ENCODE measurements around the gene LMO7. TPM values are rescaled to one million over a fixed set of nuclear protein-coding genes. Genes with fewer than 3 reads are reported as not detected.

The LMO7 gene
- total RNA-seq, 4 donors from 2014 or later, result 87.0 to 293 (median 187) TPM

DNA sequence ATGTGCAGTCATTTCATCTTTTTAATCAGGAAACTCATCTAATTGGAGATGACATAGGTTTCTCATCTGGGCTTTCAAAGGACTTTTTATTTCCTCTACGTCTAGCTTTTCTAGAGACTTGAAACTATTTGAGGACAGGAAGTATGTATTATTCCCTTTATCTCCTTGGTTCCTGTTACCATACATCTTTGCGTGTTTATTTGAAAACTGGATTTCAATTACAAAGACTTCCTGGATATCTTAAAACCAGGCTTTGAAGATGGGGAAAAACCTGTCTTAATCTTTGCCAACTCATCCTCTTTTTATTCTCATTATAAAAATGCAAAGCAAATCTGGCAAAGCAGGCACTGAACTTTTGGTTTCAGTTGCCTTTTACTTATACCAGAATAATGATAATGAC is 130.5 kb downstream of the LMO7 start:
- intact Hi-C loops (cut with DNase I), result no loop called here
- no peak overlapping the region for H3K4me3 ChIP-seq
- 22 to 23% methylated on average over 2 of the region's 2 CpGs for WGBS, 2 donors
- no peak for TF ChIP-seq POLR2A (IDR thresholded peaks at IDR 0.05)
- TF ChIP-seq, protein P1, sequence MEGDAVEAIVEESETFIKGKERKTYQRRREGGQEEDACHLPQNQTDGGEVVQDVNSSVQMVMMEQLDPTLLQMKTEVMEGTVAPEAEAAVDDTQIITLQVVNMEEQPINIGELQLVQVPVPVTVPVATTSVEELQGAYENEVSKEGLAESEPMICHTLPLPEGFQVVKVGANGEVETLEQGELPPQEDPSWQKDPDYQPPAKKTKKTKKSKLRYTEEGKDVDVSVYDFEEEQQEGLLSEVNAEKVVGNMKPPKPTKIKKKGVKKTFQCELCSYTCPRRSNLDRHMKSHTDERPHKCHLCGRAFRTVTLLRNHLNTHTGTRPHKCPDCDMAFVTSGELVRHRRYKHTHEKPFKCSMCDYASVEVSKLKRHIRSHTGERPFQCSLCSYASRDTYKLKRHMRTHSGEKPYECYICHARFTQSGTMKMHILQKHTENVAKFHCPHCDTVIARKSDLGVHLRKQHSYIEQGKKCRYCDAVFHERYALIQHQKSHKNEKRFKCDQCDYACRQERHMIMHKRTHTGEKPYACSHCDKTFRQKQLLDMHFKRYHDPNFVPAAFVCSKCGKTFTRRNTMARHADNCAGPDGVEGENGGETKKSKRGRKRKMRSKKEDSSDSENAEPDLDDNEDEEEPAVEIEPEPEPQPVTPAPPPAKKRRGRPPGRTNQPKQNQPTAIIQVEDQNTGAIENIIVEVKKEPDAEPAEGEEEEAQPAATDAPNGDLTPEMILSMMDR (IDR thresholded peaks at IDR 0.05), result no peak
- DNase-seq, result no peak
- H3K27me3 ChIP-seq, result no peaks in the 10 kb centered on the region
- H3K27ac ChIP-seq, result peak overlapping the region in 3 of 4 donors; percentile 8 to 36 (median 31)
- no peaks in the 10 kb centered on the region for H3K36me3 ChIP-seq
- peaks cover 0 to 55% (median 6%) of the 10 kb centered on the region in 3 donors for H3K4me1 ChIP-seq
- H3K9me3 ChIP-seq, result no peaks in the 10 kb centered on the region

DNA sequence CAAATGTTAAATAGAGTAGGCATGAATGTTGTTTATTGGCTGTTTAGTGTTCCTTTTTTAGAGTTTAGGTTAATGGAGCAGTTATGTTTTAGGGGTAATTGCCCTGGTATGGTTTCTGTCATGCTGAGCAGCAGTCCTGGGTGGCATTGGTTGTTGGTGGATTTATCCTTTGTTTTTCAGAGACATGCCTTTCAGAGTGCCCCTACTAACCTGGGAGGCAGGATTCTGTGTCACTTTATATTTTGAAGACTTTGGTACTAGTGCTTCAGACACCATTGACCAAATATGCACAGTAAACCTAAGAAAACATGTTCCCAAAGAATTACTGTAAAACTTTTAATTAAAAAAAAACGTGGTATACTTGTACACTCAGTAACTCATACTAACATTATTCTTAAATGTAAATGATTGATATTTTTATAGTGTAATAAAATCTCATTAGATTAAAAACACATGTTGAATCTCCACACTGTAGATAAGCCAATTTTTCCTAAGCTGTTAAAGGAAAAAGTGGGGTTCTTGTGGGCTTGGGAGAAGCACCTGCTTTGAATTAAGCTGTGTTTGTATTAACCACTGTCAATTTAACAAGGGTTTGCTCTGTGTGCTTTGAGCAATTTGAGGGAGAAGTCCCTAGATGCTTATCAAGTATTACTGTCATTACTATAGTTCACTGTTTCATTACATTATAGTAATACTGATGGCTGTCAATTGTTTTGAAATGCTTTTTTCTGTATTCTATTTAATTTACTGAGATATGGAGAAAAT is 133.2 kb downstream of the LMO7 start:
- peaks cover 0 to 46% (median 0%) of the 10 kb centered on the region in 3 donors for H3K4me1 ChIP-seq
- intact Hi-C loops (cut with DNase I), result no loop called here
- no peak overlapping the region for H3K4me3 ChIP-seq
- no peaks in the 10 kb centered on the region for H3K36me3 ChIP-seq
- H3K27ac ChIP-seq, result no peak overlapping the region
- H3K27me3 ChIP-seq, result no peaks in the 10 kb centered on the region
- WGBS, 2 donors, result 45 to 60% methylated on average over 1 of the region's 1 CpG
- no peak for DNase-seq
- no peaks in the 10 kb centered on the region for H3K9me3 ChIP-seq
- TF ChIP-seq POLR2A (IDR thresholded peaks at IDR 0.05), result no peak
- TF ChIP-seq, protein P1 (IDR thresholded peaks at IDR 0.05), result no peak

DNA sequence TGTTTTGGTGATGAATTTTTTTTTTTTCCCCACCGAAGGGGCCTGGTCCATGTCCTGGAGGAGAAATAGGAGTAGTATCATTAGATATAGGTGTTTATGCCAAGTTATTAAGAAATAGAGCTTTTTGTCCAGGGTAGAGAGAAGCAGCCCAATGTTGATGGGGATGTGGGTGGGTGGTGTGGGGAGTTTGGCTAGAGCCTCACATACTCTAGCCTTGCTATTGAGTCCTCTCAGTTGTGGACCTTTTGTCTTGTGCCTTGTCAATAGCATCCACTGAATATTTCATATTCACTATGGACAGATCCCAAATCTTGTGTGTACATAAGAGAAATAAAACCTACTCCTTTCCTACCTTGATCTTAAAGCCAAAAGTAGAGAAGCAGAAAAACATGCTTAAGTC is 134.0 kb downstream of the LMO7 start:
- TF ChIP-seq POLR2A (IDR thresholded peaks at IDR 0.05), result no peak
- TF ChIP-seq, protein P1 (IDR thresholded peaks at IDR 0.05), result no peak
- H3K9me3 ChIP-seq, result no peaks in the 10 kb centered on the region
- no peak for DNase-seq
- H3K27ac ChIP-seq, result peak overlapping the region in 1 of 4 donors; percentile 14
- H3K4me3 ChIP-seq, result no peak overlapping the region
- no peaks in the 10 kb centered on the region for H3K27me3 ChIP-seq
- WGBS, 2 donors, result 63 to 69% methylated on average over 1 of the region's 1 CpG
- no peaks in the 10 kb centered on the region for H3K36me3 ChIP-seq
- intact Hi-C loops (cut with DNase I), result no loop called here
- H3K4me1 ChIP-seq, result peaks cover 0 to 39% (median 0%) of the 10 kb centered on the region in 3 donors

GRCh38 chr13:75770592-75771011 is 134.5 kb downstream of the LMO7 start:
- Histone ChIP-seq H3K9me3 (no peaks in the 10 kb centered on the region), H3K36me3 (no peaks in the 10 kb centered on the region), H3K4me3 (no peak overlapping the region), H3K4me1 (peaks cover 0 to 36% (median 0%) of the 10 kb centered on the region in 3 donors), H3K27me3 (no peaks in the 10 kb centered on the region), H3K27ac (peak overlapping the region in 1 of 4 donors; percentile 14)
- no peak for DNase-seq
- TF ChIP-seq, protein P1 (IDR thresholded peaks at IDR 0.05), result no peak
- no peak for TF ChIP-seq POLR2A (IDR thresholded peaks at IDR 0.05)
- intact Hi-C loops (cut with DNase I), result no loop called here
- 32 to 44% methylated on average over 3 of the region's 3 CpGs for WGBS, 2 donors

DNA sequence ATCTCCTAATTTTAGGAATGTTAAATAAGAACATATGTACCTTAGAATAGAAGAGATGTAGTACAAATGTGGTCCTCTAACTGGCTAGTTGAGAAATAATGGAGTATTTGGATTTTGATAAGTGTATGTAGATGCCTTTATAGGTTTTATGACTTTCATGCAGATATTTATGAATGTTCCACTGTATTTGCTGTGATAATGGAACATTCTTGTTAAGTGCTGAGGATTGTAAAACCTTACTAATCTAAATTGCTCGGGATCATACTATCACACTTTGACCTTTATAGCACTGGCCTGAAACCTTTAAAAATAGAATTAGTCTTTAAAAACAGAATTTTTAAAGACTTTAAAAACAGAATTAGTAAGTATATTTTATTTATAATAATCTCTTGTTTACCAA is 135.1 kb downstream of the LMO7 start:
- H3K9me3 ChIP-seq, result no peaks in the 10 kb centered on the region
- 71 to 87% methylated on average over 1 of the region's 1 CpG for WGBS, 2 donors
- intact Hi-C loops (cut with DNase I), result no loop called here
- H3K27me3 ChIP-seq, result no peaks in the 10 kb centered on the region
- DNase-seq, result no peak
- peaks cover 0 to 32% (median 0%) of the 10 kb centered on the region in 3 donors for H3K4me1 ChIP-seq
- H3K27ac ChIP-seq, result no peak overlapping the region
- H3K36me3 ChIP-seq, result no peaks in the 10 kb centered on the region
- no peak overlapping the region for H3K4me3 ChIP-seq
- TF ChIP-seq, protein P1 (IDR thresholded peaks at IDR 0.05), result no peak
- TF ChIP-seq POLR2A (IDR thresholded peaks at IDR 0.05), result no peak
